NCI-H146 treated with DMSO at 0.1 percent for 48 hours (cell line): ENCODE results near the gene CACNG1.
"Not testable (repeated sequence)": the region's sequence is repeated elsewhere in the genome, so short reads cannot be mapped to it uniquely, and the experiment has no call there.

ENCODE experiments used
- DNase-seq: peaks from one replicate; lab custom pipeline; 2025; ENCODE audit not compliant: unreplicated experiment; lab: John Stamatoyannopoulos, UW

Gene CACNG1

DNA sequence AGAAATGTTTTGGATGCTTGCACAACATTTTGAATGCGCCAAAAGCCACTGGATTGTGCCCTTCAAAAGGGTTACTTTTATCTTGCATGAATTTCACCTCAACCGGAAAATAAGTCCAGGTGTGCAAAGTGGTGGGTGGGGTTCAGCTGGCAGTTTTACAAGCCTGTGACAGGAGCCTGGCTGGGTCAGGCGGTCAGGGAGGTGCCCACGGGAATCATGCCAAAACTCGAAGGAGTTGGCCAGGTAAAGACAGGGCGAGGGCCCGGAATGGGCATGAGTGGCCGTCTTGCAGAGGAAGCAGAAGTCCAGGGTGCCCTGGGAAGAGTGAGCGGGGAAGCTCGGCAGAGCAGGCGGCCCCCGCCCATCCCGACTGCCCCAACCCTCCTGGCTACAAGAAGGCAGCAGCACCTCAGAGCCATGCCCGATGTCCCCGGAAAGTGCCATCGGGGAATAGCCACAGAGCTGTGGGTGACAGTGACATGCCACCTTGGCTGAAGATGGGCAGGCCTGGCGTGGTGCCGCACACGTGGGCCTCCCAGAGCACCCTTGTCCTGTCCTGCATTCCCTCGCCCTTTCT lies 19.1 kb upstream of the CACNG1 start:
- no peak for DNase-seq

GRCh38 chr17:67026341-67026740 lies 18.0 kb upstream of the CACNG1 start:
- DNase-seq, result no peak

DNA sequence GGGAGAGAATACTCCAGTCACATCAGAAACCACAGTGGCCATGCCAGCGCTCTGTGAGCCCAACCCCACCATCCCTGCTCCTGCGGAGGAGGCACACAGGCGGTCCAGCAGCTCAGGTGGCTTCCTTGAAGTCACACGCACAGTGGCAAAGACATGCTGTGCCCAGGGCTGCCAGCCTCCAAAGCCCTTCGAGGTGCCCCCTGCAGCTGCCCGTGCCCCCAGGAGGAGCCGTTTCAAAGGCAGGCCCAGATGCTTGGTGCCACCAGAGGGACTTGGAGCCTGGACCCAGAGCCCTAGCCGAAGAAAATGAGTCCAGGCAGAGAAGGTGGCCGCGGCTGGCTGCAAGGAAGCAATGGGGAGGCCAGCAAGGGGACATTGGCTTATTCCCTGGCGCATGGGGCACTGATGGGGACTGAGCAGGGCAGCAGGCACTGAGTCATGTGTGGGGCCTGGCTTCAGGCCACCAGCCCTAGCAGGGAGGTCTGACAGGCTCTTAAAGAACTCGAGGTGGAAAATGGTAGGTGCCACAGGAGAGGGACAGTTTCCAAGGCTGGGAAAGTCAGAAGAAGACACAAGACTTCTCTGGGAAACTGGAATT lies 17.2 kb upstream of the CACNG1 start:
- no peak for DNase-seq

GRCh38 chr17:67030641-67031040 lies 13.7 kb upstream of the CACNG1 start:
- no peak for DNase-seq

- DNase-seq, result no peak
These were observed 12.0 kb upstream of the CACNG1 start for GRCh38 chr17:67032382-67032781.

GRCh38 chr17:67032985-67033384 lies 11.4 kb upstream of the CACNG1 start:
- DNase-seq, result no peak

DNA sequence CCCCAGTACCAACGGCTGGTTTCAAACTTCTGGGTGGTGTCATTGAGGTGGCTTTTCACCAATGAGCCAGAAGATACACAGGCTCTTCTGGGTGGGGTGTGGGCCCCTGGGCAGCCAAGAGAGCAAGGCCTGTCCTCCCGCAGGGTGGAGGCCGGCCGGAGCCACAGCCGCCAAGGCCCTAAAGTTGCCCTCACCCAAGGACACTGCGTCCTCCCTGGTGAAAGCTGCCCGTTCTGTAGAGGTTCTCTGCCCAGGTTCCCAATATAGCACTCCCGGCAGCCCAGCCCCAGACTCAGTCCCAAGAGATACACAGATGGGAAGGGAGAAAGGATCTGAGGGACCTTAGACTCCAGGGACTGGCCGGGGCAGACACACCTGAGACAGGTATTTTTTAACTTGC lies 10.7 kb upstream of the CACNG1 start:
- DNase-seq, result no peak

GRCh38 chr17:67035131-67036083 lies 8.9 kb upstream of the CACNG1 start:
- no peak for DNase-seq

- DNase-seq, result no peak
These were observed 5.4 kb upstream of the CACNG1 start for GRCh38 chr17:67038861-67039365.

GRCh38 chr17:67040652-67041051 lies 3.7 kb upstream of the CACNG1 start:
- DNase-seq, result no peak

GRCh38 chr17:67041119-67041518 lies 3.2 kb upstream of the CACNG1 start:
- not testable (repeated sequence) for DNase-seq

DNA sequence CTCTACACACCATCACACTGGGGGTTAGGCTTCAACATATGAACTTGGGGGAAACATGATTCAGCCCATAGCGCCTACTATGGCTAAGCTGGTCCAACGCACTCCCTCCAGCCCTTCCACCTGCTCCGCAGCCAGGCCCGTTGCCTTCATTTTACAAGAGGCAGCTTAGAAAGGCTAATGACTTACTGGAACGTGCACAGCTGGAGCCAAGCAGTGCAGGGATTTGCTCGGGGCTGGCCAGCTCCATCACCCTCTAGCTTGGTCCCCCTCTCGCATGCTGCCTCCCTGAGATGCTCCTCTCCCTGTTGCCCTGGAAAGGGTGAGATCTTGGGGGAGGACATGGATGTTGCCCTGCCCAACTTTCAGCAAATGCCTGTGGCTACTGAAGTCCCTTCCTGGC lies 2.8 kb upstream of the CACNG1 start:
- peak; percentile 44 for DNase-seq

DNA sequence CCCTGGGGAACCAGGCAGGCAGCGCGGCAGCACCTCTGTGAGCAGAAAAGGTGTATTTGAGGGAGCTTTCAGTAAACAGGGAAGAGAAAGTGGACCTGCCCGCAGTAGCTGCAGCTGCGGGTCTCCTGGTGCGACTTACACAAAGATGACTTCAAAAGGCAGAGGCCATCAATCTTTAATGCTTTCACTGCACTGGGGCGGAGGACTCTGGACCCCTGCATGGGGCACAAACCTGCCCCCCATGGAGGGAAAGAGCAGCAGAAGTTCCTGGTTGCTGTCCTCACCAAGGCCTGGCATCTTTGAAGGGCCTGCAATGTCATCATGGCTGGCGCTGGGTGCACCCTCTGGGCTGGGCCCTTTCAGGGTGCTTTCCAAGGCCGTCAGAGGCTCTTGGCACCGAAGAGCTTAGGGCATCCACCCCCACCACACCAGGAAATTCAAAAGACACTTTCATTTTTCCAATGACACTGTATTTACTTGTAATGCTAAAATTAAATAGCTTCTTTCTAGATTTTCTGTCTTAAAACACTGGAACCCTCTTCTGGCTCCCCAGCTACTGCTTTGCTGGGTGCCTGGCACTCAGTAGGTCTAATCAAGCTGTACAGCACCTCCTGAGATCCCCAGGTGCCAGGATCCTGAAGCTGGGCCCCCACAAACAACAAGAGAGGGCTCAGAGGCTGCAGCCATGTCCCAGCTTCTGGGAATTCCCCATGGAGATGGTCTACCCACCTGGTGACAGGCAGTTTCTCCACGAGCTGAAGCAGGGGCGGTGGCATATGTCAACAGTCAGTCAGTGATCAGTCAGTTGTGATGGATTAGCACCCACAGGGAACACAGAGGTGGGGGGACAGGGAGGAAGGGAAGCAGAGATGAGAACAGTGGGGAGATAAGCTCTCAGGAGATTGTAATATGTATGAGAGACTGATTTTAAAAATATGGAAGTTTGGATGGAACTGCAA lies 2.1 kb upstream of the CACNG1 start:
- DNase-seq, result peak; percentile 57

- DNase-seq, result peak; percentile 59
These were observed 1.1 kb upstream of the CACNG1 start for GRCh38 chr17:67043283-67043682.

- no peak for DNase-seq
These were observed 586 bp downstream of the CACNG1 start for GRCh38 chr17:67044940-67045339.

GRCh38 chr17:67046398-67046797 lies 2.0 kb downstream of the CACNG1 start:
- no peak for DNase-seq

- DNase-seq, result peak; percentile 64
These were observed 3.0 kb downstream of the CACNG1 start for GRCh38 chr17:67047382-67047781.

- no peak for DNase-seq
These were observed 4.8 kb downstream of the CACNG1 start for GRCh38 chr17:67049025-67049739.

DNA sequence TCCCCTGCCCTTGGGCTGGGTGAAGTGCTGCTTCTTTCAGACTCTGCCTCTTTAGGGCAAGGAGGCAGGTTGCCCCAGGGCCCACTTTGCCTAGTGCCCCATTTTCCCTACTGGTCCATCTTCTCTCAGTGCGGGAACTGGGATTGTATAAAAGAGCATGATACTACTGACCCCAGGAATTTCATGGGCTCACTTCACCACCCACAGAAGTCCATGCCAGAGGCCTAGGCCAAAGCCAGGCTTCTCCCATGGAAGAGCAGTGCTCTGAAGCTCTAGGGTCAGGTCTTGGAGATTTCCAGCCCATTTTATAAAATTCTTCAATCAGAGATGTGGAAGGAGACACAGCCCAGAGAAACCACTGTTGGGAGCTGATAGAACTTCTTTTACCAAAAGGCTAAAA lies 5.7 kb downstream of the CACNG1 start:
- no peak for DNase-seq
